ENCODE results near the gene PIWIL4. TPM values are rescaled to one million over a fixed set of nuclear protein-coding genes. Genes with fewer than 3 reads are reported as not detected.

PIWIL4 gene
- total RNA-seq, 1 experiment from 2014 or later: 7.7 TPM

GRCh38 chr11:94647926-94648325, 80.8 kb downstream of the PIWIL4 start:
- Mint-ChIP-seq H3K36me3 (ENCODE audit: insufficient read depth, unreplicated experiment) (no peaks in the 10 kb centered on the region), H3K4me3 (ENCODE audit: low read depth, unreplicated experiment) (no peak overlapping the region), H3K27me3 (ENCODE audit: unreplicated experiment) (no peaks in the 10 kb centered on the region), H3K4me1 (ENCODE audit: low read depth, unreplicated experiment) (peaks cover 17% of the 10 kb centered on the region), H3K9me3 (ENCODE audit: low read depth, unreplicated experiment) (no peaks in the 10 kb centered on the region), H3K27ac (ENCODE audit: unreplicated experiment) (no peak overlapping the region)
- intact Hi-C loops (cut with micrococcal nuclease; ENCODE audit: unreplicated experiment): no loop called here
- TF ChIP-seq CTCF (IDR thresholded peaks at IDR 0.05; ENCODE audit: unreplicated experiment): no peak
- no peak for DNase-seq
- CTCF ChIA-PET: no interaction called here
- no TSS peak for BruUV-seq (replicated peaks)

- H3K27ac Mint-ChIP-seq (ENCODE audit: unreplicated experiment): no peak overlapping the region
- TF ChIP-seq CTCF (IDR thresholded peaks at IDR 0.05; ENCODE audit: unreplicated experiment): no peak
- H3K9me3 Mint-ChIP-seq (ENCODE audit: low read depth, unreplicated experiment): no peaks in the 10 kb centered on the region
- no peaks in the 10 kb centered on the region for H3K36me3 Mint-ChIP-seq (ENCODE audit: insufficient read depth, unreplicated experiment)
- H3K4me1 Mint-ChIP-seq (ENCODE audit: low read depth, unreplicated experiment): peaks cover 17% of the 10 kb centered on the region
- H3K27me3 Mint-ChIP-seq (ENCODE audit: unreplicated experiment): no peaks in the 10 kb centered on the region
- CTCF ChIA-PET: no interaction called here
- intact Hi-C loops (cut with micrococcal nuclease; ENCODE audit: unreplicated experiment): no loop called here
- no peak for DNase-seq
- no peak overlapping the region for H3K4me3 Mint-ChIP-seq (ENCODE audit: low read depth, unreplicated experiment)
- no TSS peak for BruUV-seq (replicated peaks)
Observed at GRCh38 chr11:94648789-94649188, 81.6 kb downstream of the PIWIL4 start.

DNA sequence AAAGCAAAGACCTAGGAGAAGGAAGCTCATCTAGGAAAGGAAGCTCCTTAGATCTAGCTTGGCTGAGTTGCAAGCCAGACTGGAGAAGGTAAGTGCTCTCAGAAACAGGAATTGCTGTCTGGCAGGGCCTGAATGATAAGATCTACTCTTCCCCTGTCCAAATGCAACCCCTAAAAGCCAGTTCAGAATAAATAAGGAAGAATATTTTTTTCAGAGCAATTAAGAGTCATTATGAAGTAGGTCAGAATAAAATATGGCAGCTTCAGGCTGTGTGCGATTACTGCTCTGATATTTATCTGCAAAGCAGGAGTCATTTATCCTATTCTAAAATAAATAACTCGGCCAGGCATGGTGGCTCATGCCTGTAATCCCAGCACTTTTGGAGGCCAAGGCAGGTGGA, 82.1 kb downstream of the PIWIL4 start:
- no peak for TF ChIP-seq CTCF (IDR thresholded peaks at IDR 0.05; ENCODE audit: unreplicated experiment)
- Mint-ChIP-seq H3K4me3 (ENCODE audit: low read depth, unreplicated experiment) (no peak overlapping the region), H3K36me3 (ENCODE audit: insufficient read depth, unreplicated experiment) (no peaks in the 10 kb centered on the region), H3K4me1 (ENCODE audit: low read depth, unreplicated experiment) (peaks cover 16% of the 10 kb centered on the region), H3K27me3 (ENCODE audit: unreplicated experiment) (no peaks in the 10 kb centered on the region), H3K9me3 (ENCODE audit: low read depth, unreplicated experiment) (no peaks in the 10 kb centered on the region), H3K27ac (ENCODE audit: unreplicated experiment) (no peak overlapping the region)
- intact Hi-C loops (cut with micrococcal nuclease; ENCODE audit: unreplicated experiment): no loop called here
- BruUV-seq (replicated peaks): no TSS peak
- DNase-seq: no peak
- CTCF ChIA-PET: no interaction called here

GRCh38 chr11:94649964-94650623, 82.9 kb downstream of the PIWIL4 start:
- DNase-seq: no peak
- H3K9me3 Mint-ChIP-seq (ENCODE audit: low read depth, unreplicated experiment): no peaks in the 10 kb centered on the region
- no TSS peak for BruUV-seq (replicated peaks)
- intact Hi-C loops (cut with micrococcal nuclease; ENCODE audit: unreplicated experiment): no loop called here
- H3K4me3 Mint-ChIP-seq (ENCODE audit: low read depth, unreplicated experiment): no peak overlapping the region
- H3K27ac Mint-ChIP-seq (ENCODE audit: unreplicated experiment): no peak overlapping the region
- no peak for TF ChIP-seq CTCF (IDR thresholded peaks at IDR 0.05; ENCODE audit: unreplicated experiment)
- H3K4me1 Mint-ChIP-seq (ENCODE audit: low read depth, unreplicated experiment): peaks cover 7% of the 10 kb centered on the region
- no peaks in the 10 kb centered on the region for H3K27me3 Mint-ChIP-seq (ENCODE audit: unreplicated experiment)
- CTCF ChIA-PET: no interaction called here
- H3K36me3 Mint-ChIP-seq (ENCODE audit: insufficient read depth, unreplicated experiment): no peaks in the 10 kb centered on the region

All from Calu3 (cell line).